ENCODE measurements around the gene IQCE. TPM values are rescaled to one million over a fixed set of nuclear protein-coding genes. Genes with fewer than 3 reads are reported as not detected.

Gene IQCE
- total and polyA plus RNA-seq, 11 donors, result 5.0 to 14.1 (median 10.3) TPM

DNA sequence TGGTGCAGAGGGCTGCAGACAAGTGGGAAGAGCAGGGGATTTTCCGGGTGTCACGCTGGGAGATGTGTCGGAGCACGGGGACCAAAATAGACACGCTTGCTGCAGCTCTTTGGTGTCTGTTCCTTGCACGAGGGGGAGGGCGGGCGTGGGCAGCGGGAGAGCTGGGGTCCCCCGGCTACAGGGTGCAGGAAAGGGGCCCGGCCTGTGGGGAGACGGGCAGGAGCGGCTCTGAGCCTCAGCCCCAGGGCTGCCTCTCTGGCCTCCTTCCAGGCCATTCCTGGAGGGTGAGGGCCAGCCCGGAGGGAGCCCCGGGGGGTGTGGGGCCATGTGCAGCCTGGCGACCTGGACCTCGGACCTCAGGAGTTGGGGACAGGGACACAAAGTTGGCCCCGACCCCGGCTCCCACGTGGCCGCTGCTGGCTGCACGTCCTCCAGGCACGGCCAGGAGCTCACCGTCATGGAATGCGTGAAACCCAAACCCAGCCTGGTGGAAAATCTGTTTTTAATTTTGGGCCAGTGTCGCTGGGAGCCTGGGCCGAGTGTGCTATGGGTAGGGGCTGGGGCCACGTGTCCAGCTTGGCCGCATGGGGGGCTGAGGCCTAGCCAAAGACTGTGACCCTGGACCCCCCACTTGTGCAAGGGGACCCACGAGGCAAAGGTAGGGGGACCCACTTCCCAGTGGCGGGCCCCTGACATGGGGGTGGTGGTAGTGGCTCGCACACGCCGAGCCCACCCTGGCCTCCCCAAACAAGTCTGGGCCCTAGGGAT, 79.6 kb downstream of the IQCE start:
- peak in 3 of 4 donors; percentile 4 to 25 (median 19) for ATAC-seq
- peak overlapping the region in 2 of 12 donors; percentile 15 to 35 for H3K4me3 ChIP-seq
- intact Hi-C loops (cut with DNase I), result no loop called here
- H3K36me3 ChIP-seq, result peaks cover 0 to 6% (median 0%) of the 10 kb centered on the region in 9 donors
- TF ChIP-seq POLR2A (IDR thresholded peaks at IDR 0.05), result no peak
- TF ChIP-seq, protein P1, sequence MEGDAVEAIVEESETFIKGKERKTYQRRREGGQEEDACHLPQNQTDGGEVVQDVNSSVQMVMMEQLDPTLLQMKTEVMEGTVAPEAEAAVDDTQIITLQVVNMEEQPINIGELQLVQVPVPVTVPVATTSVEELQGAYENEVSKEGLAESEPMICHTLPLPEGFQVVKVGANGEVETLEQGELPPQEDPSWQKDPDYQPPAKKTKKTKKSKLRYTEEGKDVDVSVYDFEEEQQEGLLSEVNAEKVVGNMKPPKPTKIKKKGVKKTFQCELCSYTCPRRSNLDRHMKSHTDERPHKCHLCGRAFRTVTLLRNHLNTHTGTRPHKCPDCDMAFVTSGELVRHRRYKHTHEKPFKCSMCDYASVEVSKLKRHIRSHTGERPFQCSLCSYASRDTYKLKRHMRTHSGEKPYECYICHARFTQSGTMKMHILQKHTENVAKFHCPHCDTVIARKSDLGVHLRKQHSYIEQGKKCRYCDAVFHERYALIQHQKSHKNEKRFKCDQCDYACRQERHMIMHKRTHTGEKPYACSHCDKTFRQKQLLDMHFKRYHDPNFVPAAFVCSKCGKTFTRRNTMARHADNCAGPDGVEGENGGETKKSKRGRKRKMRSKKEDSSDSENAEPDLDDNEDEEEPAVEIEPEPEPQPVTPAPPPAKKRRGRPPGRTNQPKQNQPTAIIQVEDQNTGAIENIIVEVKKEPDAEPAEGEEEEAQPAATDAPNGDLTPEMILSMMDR (IDR thresholded peaks at IDR 0.05), result no peak
- H3K4me1 ChIP-seq, result peaks cover 15 to 92% (median 81%) of the 10 kb centered on the region in 12 donors
- peak overlapping the region; percentile 49 to 95 (median 68) for H3K27ac ChIP-seq
- H3K9me3 ChIP-seq, result no peaks in the 10 kb centered on the region
- DNase-seq, result peak in 4 of 5 donors; percentile 70 to 84 (median 80)
- H3K27me3 ChIP-seq, result no peaks in the 10 kb centered on the region
- WGBS, 4 donors, result 42 to 61% (median 45%) methylated on average over 9 to 34 of the region's 34 CpGs

DNA sequence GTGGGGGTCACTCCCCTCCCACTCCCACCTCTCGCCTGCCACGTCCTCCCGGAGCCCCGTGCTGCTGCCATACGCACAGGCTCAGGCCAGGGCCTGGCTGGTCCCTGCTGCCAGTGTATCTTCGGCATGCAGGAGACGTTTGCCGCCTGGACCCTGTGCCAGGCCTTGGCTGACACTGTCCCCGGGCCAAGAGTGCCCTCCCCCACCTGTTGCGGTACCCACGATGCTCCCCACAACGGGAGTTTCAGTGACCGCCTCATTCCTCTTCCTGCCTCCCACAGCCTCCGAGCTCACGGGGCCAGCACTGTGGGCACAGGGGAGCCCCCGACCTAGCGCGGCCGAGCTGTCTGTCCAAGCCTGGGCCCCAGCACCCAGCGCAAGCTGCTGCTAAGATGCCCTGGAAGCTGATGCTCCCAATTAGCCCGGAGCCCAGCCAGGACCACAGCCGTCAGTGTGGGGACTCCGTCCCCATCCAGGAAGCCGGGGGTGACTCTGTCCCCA, 80.5 kb downstream of the IQCE start:
- no peak overlapping the region for H3K4me3 ChIP-seq
- no peaks in the 10 kb centered on the region for H3K9me3 ChIP-seq
- peaks cover 15 to 92% (median 79%) of the 10 kb centered on the region in 12 donors for H3K4me1 ChIP-seq
- peak in 2 of 4 donors; percentile 11 to 14 for ATAC-seq
- intact Hi-C loops (cut with DNase I), result no loop called here
- WGBS, 4 donors, result 67 to 72% (median 70%) methylated on average over 20 to 24 of the region's 24 CpGs
- H3K27ac ChIP-seq, result peak overlapping the region in 11 of 12 donors; percentile 49 to 95 (median 69)
- peak in 2 of 5 donors; percentile 66 to 68 for DNase-seq
- H3K27me3 ChIP-seq, result no peaks in the 10 kb centered on the region
- TF ChIP-seq POLR2A (IDR thresholded peaks at IDR 0.05), result no peak
- TF ChIP-seq, protein P1 (IDR thresholded peaks at IDR 0.05), result no peak
- H3K36me3 ChIP-seq, result peaks cover 0 to 6% (median 0%) of the 10 kb centered on the region in 9 donors

GRCh38 chr7:2639695-2640481, 81.1 kb downstream of the IQCE start:
- Histone ChIP-seq H3K4me1 (peaks cover 18 to 92% (median 80%) of the 10 kb centered on the region in 12 donors), H3K27me3 (no peaks in the 10 kb centered on the region), H3K36me3 (peaks cover 0 to 6% (median 0%) of the 10 kb centered on the region in 9 donors), H3K4me3 (no peak overlapping the region), H3K9me3 (no peaks in the 10 kb centered on the region), H3K27ac (peak overlapping the region in 7 of 12 donors; percentile 59 to 95 (median 74))
- TF ChIP-seq, protein P1 (IDR thresholded peaks at IDR 0.05), result no peak
- no peak for TF ChIP-seq POLR2A (IDR thresholded peaks at IDR 0.05)
- peak in 1 of 5 donors; percentile 64 for DNase-seq
- no peak for ATAC-seq
- intact Hi-C loops (cut with DNase I), result loop anchor here in 3 of 10 donors (5.0 kb wide), 1 partner anchor 33 kb away; no protein-coding TSS in a partner anchor
- WGBS, 4 donors, result 89 to 91% (median 91%) methylated on average over 12 to 37 of the region's 37 CpGs
